Osteoblast (primary cell): ENCODE data around the gene DRD4. TPM values are rescaled to one million over a fixed set of nuclear protein-coding genes. Genes with fewer than 3 reads are reported as not detected.

Experiments
- DNase-seq: peaks from one replicate; pipeline ENCODE4 v3.0.0; 2011; ENCODE audit warnings: low spot score, mixed read lengths; ENCODE audit not compliant: insufficient read length; ENCODE audit errors: missing footprints
- H2AFZ ChIP-seq: 2 replicates; pipeline ENCODE4 v1.6.0; 2011; ENCODE audit warnings: mild to moderate bottlenecking, low read length
- H3K27ac ChIP-seq: 2 replicates; pipeline ENCODE4 v1.5.1; 2011; ENCODE audit warnings: mild to moderate bottlenecking, low read depth, low read length, moderate library complexity
- H3K27me3 ChIP-seq: 2 replicates; pipeline ENCODE4 v1.6.0; 2012; ENCODE audit warnings: mild to moderate bottlenecking, control low read depth, inconsistent platforms, low read length, moderate library complexity; ENCODE audit not compliant: insufficient read depth
- H3K36me3 ChIP-seq: 2 replicates; pipeline ENCODE4 v1.5.1; 2011; ENCODE audit warnings: mild to moderate bottlenecking, low read length, control low read depth, moderate library complexity; ENCODE audit not compliant: insufficient read depth
- H3K4me1 ChIP-seq: 2 replicates; pipeline ENCODE4 v1.5.1; 2011; ENCODE audit warnings: mild to moderate bottlenecking, low read length, control low read depth, moderate library complexity; ENCODE audit not compliant: insufficient read depth
- H3K4me2 ChIP-seq: 2 replicates; pipeline ENCODE4 v1.6.0; 2011; ENCODE audit warnings: mild to moderate bottlenecking, low read length; ENCODE audit not compliant: insufficient read depth
- H3K4me3 ChIP-seq: fragments of 200-600 bp; sonication (generic); 3 replicates; pipeline ENCODE4 v1.5.1; 2012; ENCODE audit warnings: mild to moderate bottlenecking, low read length, inconsistent platforms; ENCODE audit not compliant: insufficient read depth
- H3K79me2 ChIP-seq: 2 replicates; pipeline ENCODE4 v1.6.0; 2012; ENCODE audit warnings: mild to moderate bottlenecking, low read length, control low read depth, inconsistent platforms; ENCODE audit not compliant: insufficient read depth
- H3K9me3 ChIP-seq: 2 replicates; pipeline ENCODE4 v1.5.1; 2011; ENCODE audit warnings: low read depth, low read length, control low read depth
- H4K20me1 ChIP-seq: 2 replicates; pipeline ENCODE4 v1.6.0; 2012; ENCODE audit warnings: mild to moderate bottlenecking, low read length, control low read depth; ENCODE audit not compliant: insufficient read depth
- CTCF ChIP-seq: IDR thresholded peaks from 2 replicates; pipeline ENCODE4 v1.5.1; 2011; ENCODE audit warnings: mild to moderate bottlenecking, low read depth, low read length, moderate library complexity; ENCODE audit errors: extremely low read depth
- total RNA-seq: library from RNA; depleted of rRNA; stranded (reverse); fragments of >200 nt; gene quantifications from 2 replicates; pipeline ENCODE4 v1.2.3, GENCODE V29; 2012

DRD4 gene
- total RNA-seq, 1 donor: not detected

DNA sequence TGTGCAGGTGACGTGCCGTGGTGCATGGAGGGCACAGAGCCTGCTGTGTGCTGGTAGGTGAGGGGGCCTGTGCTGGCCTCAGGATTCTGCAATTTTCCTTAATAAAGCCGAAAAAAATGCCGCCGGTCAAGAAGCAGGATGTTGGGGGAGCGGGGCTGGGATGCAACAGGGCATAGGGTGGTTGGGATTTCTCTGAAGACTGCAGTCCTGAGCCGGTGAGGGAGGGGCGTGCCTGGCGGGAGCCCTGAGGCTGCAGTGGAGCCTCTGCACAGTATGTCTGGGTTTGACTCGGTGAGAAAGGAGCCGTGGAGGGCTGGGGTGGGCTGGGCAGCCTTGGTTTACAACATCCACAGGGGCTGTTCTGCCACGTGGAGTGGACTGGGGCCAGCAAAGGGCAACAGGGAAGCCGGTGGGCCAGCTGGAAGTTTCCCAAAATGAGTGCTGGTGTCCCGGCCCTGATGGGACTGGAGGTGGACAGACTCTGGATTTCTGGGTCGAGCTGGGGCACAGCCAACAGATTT, 13.7 kb upstream of the DRD4 start:
- no peak overlapping the region for H2AFZ ChIP-seq
- TF ChIP-seq CTCF: no peak
- H3K36me3 ChIP-seq: no peaks in the 10 kb centered on the region
- no peak overlapping the region for H3K4me2 ChIP-seq
- no peaks in the 10 kb centered on the region for H3K27me3 ChIP-seq
- DNase-seq: no peak
- H3K79me2 ChIP-seq: no peaks in the 10 kb centered on the region
- peaks cover 3% of the 10 kb centered on the region for H4K20me1 ChIP-seq
- no peak overlapping the region for H3K4me3 ChIP-seq
- H3K9me3 ChIP-seq: no peaks in the 10 kb centered on the region
- peaks cover 3% of the 10 kb centered on the region for H3K4me1 ChIP-seq
- no peak overlapping the region for H3K27ac ChIP-seq

- no peak for TF ChIP-seq CTCF
- Histone ChIP-seq H3K9me3 (no peaks in the 10 kb centered on the region), H3K27ac (no peak overlapping the region), H3K36me3 (no peaks in the 10 kb centered on the region), H2AFZ (no peak overlapping the region), H3K4me3 (no peak overlapping the region), H3K79me2 (no peaks in the 10 kb centered on the region), H3K4me1 (peaks cover 10% of the 10 kb centered on the region), H3K4me2 (no peak overlapping the region), H4K20me1 (peaks cover 3% of the 10 kb centered on the region), H3K27me3 (no peaks in the 10 kb centered on the region)
- peak; percentile 94 for DNase-seq
These were observed 12.9 kb upstream of the DRD4 start for GRCh38 chr11:623999-624704.

DNA sequence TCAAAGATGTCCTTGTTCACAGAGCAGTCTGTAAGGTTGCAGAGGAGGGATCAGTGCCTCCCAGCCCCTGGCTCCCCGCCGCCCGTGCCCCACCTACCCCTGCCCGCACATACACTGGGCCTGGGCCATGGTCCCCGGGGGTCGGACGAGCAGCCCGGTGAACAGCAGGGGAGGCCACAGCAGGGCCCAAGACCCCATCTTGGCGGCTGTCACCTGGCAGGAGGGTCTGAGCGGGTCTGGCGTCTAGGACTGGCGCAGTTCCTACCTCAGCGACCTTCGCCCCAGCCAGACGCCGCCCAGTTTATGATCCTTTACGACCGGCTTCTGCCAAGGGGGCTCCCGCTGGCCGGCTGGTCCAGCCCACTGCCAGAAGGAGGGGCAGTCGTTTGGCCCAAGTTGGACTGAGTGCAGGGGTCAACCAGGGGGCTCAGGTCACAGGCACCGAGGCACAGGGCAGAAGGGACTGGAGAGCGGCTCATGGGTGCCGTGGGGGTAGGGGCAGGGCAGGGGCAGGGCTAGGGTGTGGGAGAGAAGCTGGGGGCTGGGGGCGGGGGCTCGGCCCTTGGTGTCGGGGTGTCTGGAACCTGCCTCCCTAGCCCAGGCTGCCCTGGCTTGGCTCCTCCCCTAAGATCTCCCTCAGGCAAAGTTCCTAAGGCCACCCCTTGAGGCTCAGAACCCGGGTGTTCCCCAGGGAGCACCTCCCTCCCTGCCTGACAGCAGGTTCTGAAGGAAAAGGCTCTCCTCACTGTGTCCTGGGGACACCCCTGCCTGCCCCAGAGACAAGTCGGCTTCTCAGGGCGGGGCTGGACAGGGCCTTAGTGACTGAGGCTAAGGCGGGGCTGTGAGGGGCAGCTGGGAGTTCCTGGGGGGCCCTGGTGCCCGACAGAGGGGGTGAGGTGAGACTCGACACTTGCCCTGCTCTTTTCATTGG, 12.1 kb upstream of the DRD4 start, which contains the start of gene CDHR5:
CDHR5 (minus strand) TSS at position 251 of the 931 bp plus-strand sequence; CDS start at position 198, 53 bp downstream.
- Histone ChIP-seq H3K4me3 (no peak within 1 kb of the TSS), H4K20me1 (peaks cover 6% of the 10 kb centered on the region)
- TF ChIP-seq CTCF: no peak

More for the DNA sequence above, 12.1 kb upstream of the DRD4 start, which contains the start of gene CDHR5:
- DNase-seq: no peak
- H3K36me3 ChIP-seq: no peaks in the 10 kb centered on the region
- H2AFZ ChIP-seq: no peak within 1 kb of the TSS
- no peak within 1 kb of the TSS for H3K27ac ChIP-seq
- peaks cover 15% of the 10 kb centered on the region for H3K4me1 ChIP-seq
- no peak within 1 kb of the TSS for H3K4me2 ChIP-seq
- no peaks in the 10 kb centered on the region for H3K27me3 ChIP-seq
- H3K79me2 ChIP-seq: no peaks in the 10 kb centered on the region
- no peaks in the 10 kb centered on the region for H3K9me3 ChIP-seq
